ENCODE data around the gene MOB3B. TPM values are rescaled to one million over a fixed set of nuclear protein-coding genes. Genes with fewer than 3 reads are reported as not detected.
A peak's percentile ranks its signal among the peaks of the same experiment; 100 is the strongest.

The MOB3B gene
- total RNA-seq, 2 donors from 2014 or later = 4.3 to 6.0 TPM

GRCh38 chr9:27474305-27474704 lies 55.3 kb downstream of the MOB3B start:
- WGBS, 2 donors = 73 to 100% methylated on average over 1 of the region's 1 CpG
- intact Hi-C loops (cut with DNase I) = no loop called here
- no peak overlapping the region for H3K4me3 ChIP-seq
- H3K9me3 ChIP-seq = no peaks in the 10 kb centered on the region
- H3K27me3 ChIP-seq = no peaks in the 10 kb centered on the region
- TF ChIP-seq POLR2A (IDR thresholded peaks at IDR 0.05) (no peak), CTCF (IDR thresholded peaks at IDR 0.05) (no peak)
- no peak overlapping the region for H3K27ac ChIP-seq
- H3K4me1 ChIP-seq = peaks cover 2% of the 10 kb centered on the region
- H3K36me3 ChIP-seq (replicated peaks in 1 of 2; ENCODE audit: insufficient read depth in 1 of 2, low read depth in 2 of 2) = no peaks in the 10 kb centered on the region
- DNase-seq (no peak), ATAC-seq (no peak)

DNA sequence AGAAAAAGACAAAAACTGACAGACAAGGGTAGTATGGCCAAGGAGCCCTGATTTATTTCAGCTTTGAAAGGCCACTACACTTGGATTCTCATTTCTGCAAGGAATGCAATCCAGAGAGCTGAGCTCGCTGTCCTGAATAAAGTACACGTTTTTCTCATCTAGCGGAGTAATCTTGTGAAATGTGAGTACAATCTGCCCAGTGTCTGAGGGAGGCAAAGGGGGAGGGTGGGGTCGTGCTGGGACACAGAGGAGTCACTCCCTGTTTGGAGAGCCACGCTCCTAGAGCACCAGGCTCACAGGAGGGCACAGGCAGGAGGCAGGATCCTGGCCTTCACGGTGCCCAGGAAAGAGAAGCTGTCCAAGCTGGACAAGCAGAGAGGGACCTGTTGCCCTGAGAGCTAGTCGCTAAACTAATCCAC lies 56.5 kb downstream of the MOB3B start:
- DNase-seq (peak; percentile 18 to 46 (median 28)), ATAC-seq (peak; percentile 69)
- Histone ChIP-seq H3K4me1 (peaks cover 4% of the 10 kb centered on the region), H3K9me3 (no peaks in the 10 kb centered on the region), H3K4me3 (no peak overlapping the region), H3K36me3 (replicated peaks in 1 of 2; ENCODE audit: insufficient read depth in 1 of 2, low read depth in 2 of 2) (no peaks in the 10 kb centered on the region), H3K27me3 (no peaks in the 10 kb centered on the region), H3K27ac (peak overlapping the region in 2 of 4 donors; percentile 18 to 26)
- intact Hi-C loops (cut with DNase I) = no loop called here
- TF ChIP-seq POLR2A (IDR thresholded peaks at IDR 0.05) (no peak), CTCF (IDR thresholded peaks at IDR 0.05) (no peak)
- 41 to 64% methylated on average over 6 to 7 of the region's 7 CpGs for WGBS, 2 donors

DNA sequence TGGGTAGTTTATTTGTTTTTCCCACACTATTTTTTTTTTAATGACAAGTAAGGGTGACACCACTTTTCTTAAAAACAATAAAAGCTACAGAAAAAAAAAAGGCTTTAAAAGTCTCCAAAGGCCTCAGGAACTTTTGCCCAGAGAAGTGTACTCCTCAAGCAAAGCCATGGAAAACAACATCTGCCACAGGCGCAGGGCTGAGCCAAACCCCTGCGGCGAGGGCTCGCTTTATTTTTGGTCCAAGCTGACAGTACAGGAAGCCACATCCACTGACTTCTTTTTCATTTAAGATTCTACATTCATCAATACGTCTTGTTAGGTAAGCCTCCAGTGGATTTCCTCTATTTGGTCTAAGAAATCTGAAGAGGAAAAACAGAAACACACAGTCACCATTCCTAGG lies 57.4 kb downstream of the MOB3B start:
- intact Hi-C loops (cut with DNase I) = no loop called here
- Histone ChIP-seq H3K27ac (no peak overlapping the region), H3K4me3 (no peak overlapping the region), H3K27me3 (no peaks in the 10 kb centered on the region), H3K9me3 (no peaks in the 10 kb centered on the region), H3K4me1 (peaks cover 4% of the 10 kb centered on the region), H3K36me3 (replicated peaks in 1 of 2; ENCODE audit: insufficient read depth in 1 of 2, low read depth in 2 of 2) (no peaks in the 10 kb centered on the region)
- WGBS, 2 donors = 83 to 85% methylated on average over 5 of the region's 5 CpGs
- ATAC-seq (no peak), DNase-seq (no peak)
- TF ChIP-seq CTCF (IDR thresholded peaks at IDR 0.05) (no peak), POLR2A (IDR thresholded peaks at IDR 0.05) (no peak)

DNA sequence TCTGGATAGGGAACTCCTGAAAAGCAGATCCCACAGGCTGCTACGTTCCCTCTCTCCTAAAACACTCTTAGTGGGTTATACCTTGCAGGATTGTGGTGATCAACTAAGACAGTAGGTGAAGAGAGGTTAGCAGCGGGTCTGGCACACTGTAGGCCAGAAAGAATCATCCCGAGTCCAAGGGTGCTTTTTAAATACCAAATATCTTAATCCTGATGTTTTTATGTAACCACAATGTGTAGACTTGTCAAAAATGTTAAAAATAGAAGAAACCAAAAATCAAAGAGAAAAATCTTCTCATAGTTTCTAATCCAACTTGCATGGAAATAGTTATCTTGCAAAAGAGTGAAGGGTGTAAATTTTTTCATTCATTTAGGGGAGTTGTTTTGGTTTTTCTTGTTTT lies 57.8 kb downstream of the MOB3B start:
- Histone ChIP-seq H3K4me3 (no peak overlapping the region), H3K27ac (no peak overlapping the region), H3K4me1 (peaks cover 4% of the 10 kb centered on the region), H3K9me3 (no peaks in the 10 kb centered on the region), H3K27me3 (no peaks in the 10 kb centered on the region), H3K36me3 (replicated peaks in 1 of 2; ENCODE audit: insufficient read depth in 1 of 2, low read depth in 2 of 2) (no peaks in the 10 kb centered on the region)
- ATAC-seq (no peak), DNase-seq (no peak)
- 81 to 83% methylated on average over 3 of the region's 3 CpGs for WGBS, 2 donors
- intact Hi-C loops (cut with DNase I) = no loop called here
- TF ChIP-seq POLR2A (IDR thresholded peaks at IDR 0.05) (no peak), CTCF (IDR thresholded peaks at IDR 0.05) (no peak)

GRCh38 chr9:27471366-27471765 lies 58.2 kb downstream of the MOB3B start:
- Histone ChIP-seq H3K4me1 (peaks cover 4% of the 10 kb centered on the region), H3K27me3 (no peaks in the 10 kb centered on the region), H3K27ac (no peak overlapping the region), H3K4me3 (no peak overlapping the region), H3K36me3 (replicated peaks in 1 of 2; ENCODE audit: insufficient read depth in 1 of 2, low read depth in 2 of 2) (no peaks in the 10 kb centered on the region), H3K9me3 (no peaks in the 10 kb centered on the region)
- DNase-seq (no peak), ATAC-seq (no peak)
- intact Hi-C loops (cut with DNase I) = no loop called here
- WGBS, 2 donors = 83 to 94% methylated on average over 5 of the region's 5 CpGs
- no peak for TF ChIP-seq CTCF (IDR thresholded peaks at IDR 0.05)
- TF ChIP-seq POLR2A (IDR thresholded peaks at IDR 0.05) = no peak
